Erythroblast (primary cell): ENCODE data around the gene FGD6.
A peak's percentile ranks its signal among the peaks of the same experiment; 100 is the strongest.
"Not testable (repeated sequence)": the region's sequence is repeated elsewhere in the genome, so short reads cannot be mapped to it uniquely, and the experiment has no call there.

Source experiments
- DNase-seq, 2 experiments: peaks; one replicate each; lab custom pipeline; 2025; lab: John Stamatoyannopoulos, UW
- GATA1 ChIP-seq: IDR thresholded peaks from 2 replicates; pipeline ENCODE4 v1.6.1; 2011; ENCODE audit warnings: low read depth, mild to moderate bottlenecking, control low read depth, low read length, moderate library complexity
- POLR2A ChIP-seq: IDR thresholded peaks from 2 replicates; pipeline ENCODE4 v1.6.1; 2011; ENCODE audit warnings: mild to moderate bottlenecking, low read length

FGD6 gene

GRCh38 chr12:95241761-95242506 lies 24.7 kb upstream of the FGD6 start:
- DNase-seq: no peak
- TF ChIP-seq GATA1 (no peak), POLR2A (no peak)

GRCh38 chr12:95241138-95241537 lies 23.9 kb upstream of the FGD6 start:
- not testable (repeated sequence) for DNase-seq

GRCh38 chr12:95240556-95240955 lies 23.3 kb upstream of the FGD6 start:
- DNase-seq: no peak
- TF ChIP-seq POLR2A: no peak
- TF ChIP-seq GATA1: no peak

GRCh38 chr12:95239835-95240234 lies 22.6 kb upstream of the FGD6 start:
- DNase-seq: not testable (repeated sequence)

GRCh38 chr12:95239216-95239615 lies 21.9 kb upstream of the FGD6 start:
- no peak for DNase-seq
- no peak for TF ChIP-seq GATA1
- TF ChIP-seq POLR2A: no peak

- TF ChIP-seq GATA1 (no peak), POLR2A (no peak)
- DNase-seq: no peak
Measured at GRCh38 chr12:95238150-95238549, 20.9 kb upstream of the FGD6 start.

GRCh38 chr12:95237315-95237714 lies 20.0 kb upstream of the FGD6 start:
- no peak for DNase-seq
- TF ChIP-seq GATA1: no peak
- no peak for TF ChIP-seq POLR2A

- not testable (repeated sequence) for DNase-seq
Measured at GRCh38 chr12:95235621-95236020, 18.4 kb upstream of the FGD6 start.

GRCh38 chr12:95234187-95234586 lies 16.9 kb upstream of the FGD6 start:
- DNase-seq: not testable (repeated sequence)

- no peak for TF ChIP-seq GATA1
- no peak for TF ChIP-seq POLR2A
- peak; percentile 80 to 84 for DNase-seq
Measured at GRCh38 chr12:95231190-95231589, 13.9 kb upstream of the FGD6 start.

- no peak for DNase-seq
- no peak for TF ChIP-seq GATA1
- no peak for TF ChIP-seq POLR2A
Measured at GRCh38 chr12:95230313-95230712, 13.0 kb upstream of the FGD6 start.

- TF ChIP-seq GATA1 (no peak), POLR2A (no peak)
- no peak for DNase-seq
Measured at GRCh38 chr12:95229636-95230035, 12.4 kb upstream of the FGD6 start.

GRCh38 chr12:95228617-95229016 lies 11.3 kb upstream of the FGD6 start:
- no peak for DNase-seq
- TF ChIP-seq POLR2A (no peak), GATA1 (no peak)

GRCh38 chr12:95227818-95228356 lies 10.6 kb upstream of the FGD6 start:
- TF ChIP-seq GATA1 (no peak), POLR2A (no peak)
- no peak for DNase-seq

GRCh38 chr12:95225645-95226212 lies 8.5 kb upstream of the FGD6 start:
- DNase-seq: no peak
- TF ChIP-seq GATA1: no peak
- no peak for TF ChIP-seq POLR2A
